HG03342 (cell line): ENCODE measurements around the gene ZNF804B.

Experiments
- ATAC-seq: cut with Tn5 transposase; IDR thresholded peaks from one replicate; pipeline ENCODE4 v1.9.1; 2021; ENCODE audit warnings: mild to moderate bottlenecking, moderate library complexity; ENCODE audit not compliant: unreplicated experiment

The ZNF804B gene

DNA sequence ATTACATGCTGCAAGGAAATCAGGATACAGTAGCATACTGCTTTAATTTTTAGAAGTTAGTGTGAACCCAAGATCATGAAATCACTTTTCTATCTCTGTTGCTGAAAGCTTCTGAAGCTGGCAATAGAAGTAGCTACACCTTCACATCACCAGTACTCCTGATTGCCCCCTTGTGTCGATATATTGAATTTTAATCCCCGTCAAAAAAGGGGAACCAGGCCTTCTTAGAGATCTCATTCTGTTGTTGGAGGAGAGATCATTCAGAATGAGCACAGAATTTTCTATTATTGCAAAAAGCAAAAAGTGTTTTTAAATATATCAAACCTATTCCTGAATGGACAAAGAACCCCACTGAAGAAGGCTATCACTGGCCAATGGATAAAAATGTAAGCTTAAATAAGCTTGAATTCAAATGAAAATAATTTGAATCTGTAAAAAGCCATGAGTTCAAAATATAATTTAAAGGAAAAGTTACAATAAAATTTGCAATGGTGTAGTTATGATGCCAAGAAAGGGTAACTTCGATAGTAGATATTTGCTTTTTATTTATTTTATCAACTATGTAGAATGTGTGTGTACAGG, 75.7 kb downstream of the ZNF804B start:
- ATAC-seq: peak; percentile 93

DNA sequence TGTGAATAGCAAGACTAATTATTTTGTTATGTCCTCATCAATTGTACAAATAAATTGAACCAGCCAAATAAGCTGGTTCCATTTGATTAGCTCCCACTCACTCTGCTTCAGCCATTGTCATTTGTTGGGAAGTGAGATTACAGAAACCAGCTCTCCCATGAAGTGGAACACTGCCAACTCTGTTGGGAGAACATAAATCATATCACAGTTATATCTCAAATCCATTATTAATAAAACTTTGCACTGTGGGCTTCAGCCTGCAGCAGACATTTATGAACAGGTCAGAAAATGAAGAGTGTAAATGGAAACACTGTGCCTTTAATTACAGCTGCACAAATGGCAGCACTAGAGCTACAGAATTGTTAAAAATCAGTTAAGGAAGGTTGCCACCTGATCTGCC, 82.7 kb downstream of the ZNF804B start:
- ATAC-seq: no peak

DNA sequence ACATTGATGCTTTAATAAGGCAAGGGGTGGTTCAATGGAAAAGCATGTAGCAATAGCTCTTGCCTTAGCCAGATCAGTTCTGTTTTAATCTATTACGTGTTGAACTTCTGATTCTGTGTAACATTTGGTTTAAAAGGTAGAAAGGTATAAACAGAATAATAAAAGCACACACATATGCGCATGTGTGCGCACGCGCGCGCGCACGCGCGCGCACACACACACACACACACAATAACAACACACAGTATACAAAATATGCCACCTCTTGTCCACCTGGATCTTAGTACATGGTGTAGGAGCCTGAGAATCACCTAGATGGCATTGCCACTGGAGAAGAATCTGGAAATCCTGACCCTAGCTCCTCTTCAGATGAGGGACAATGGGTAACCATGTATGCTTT, 85.6 kb downstream of the ZNF804B start:
- ATAC-seq: no peak

DNA sequence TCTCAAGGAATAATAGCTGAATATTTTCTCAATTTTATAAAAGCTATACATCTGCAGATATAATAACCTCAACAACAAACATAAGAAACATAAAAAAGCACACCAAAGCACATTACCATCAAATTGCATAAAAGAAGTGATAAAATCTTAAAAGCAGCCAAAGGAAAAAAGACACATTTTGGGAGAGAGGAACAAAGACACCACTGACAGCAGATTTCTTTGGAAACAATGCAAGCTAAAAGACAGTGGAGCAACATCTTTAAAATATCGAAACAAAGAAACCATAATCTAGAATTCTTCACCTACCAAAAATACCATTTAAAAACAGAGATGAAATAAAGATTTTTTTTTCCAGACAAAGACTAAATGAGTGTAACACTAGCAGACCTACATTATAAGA, 91.7 kb downstream of the ZNF804B start:
- ATAC-seq: no peak

DNA sequence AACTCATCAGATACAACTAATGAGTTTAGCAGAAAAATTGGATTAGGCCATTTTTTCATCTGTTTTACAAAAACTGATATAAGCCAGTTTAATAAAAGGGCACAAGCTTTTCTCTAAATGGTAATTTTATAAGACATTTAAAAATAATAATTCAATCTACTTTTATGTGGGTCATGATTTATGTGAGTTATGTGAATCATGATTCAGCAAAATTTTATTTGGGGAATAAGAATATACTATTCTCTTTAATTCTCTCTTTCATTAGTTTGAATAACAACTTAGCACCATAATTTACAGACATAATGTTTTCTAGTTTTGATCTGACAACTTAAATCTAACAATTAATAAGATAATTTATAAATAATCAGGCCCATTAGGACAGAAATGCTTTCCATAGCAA, 99.8 kb downstream of the ZNF804B start:
- ATAC-seq: no peak

DNA sequence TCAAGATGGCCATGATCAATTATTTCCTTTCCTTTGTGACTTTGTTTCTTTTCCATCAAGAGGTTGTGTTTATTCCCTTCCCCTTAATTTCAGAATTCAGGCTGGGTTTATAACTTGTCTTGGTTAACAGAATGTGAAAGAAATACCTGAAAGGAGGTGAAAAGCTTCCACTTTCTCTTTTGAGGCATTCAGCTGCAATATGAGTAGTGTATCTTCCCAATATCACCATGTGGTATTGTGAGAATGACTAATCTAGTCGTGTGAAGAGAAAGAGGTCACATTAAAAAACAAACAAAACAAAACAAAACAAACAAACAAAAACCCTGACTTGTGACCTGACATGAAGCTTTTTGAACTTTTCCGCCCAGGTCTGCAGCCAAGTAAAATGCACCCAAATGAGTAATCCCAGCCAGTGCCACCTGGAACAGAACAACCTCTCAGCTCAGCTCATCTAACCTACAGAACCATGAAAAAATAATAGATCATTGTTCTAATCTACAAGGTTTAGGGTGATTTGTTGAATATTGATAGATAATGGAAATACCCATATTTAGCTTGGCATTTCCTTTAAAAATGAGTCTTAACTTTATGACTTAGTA, 106.9 kb downstream of the ZNF804B start:
- ATAC-seq: peak; percentile 70

DNA sequence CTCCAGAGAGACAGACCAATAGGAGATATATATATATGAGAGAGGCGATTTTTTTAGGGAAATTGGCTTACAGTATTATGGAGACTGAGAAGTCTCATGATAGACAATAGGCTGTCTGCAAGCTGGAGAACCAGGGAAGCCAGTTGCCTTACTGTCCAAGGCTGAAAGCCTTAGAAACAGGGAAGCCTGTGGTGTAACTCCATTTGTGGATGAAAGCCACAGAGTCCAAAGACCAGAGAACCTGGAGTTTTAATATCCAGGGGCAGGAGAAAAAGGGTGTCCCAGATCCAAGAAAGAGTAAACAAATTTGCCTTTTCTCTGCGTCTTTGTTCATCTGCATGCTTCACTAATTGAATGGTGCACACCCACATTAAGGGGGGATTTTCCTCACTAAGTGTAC, 107.7 kb downstream of the ZNF804B start:
- ATAC-seq: no peak

DNA sequence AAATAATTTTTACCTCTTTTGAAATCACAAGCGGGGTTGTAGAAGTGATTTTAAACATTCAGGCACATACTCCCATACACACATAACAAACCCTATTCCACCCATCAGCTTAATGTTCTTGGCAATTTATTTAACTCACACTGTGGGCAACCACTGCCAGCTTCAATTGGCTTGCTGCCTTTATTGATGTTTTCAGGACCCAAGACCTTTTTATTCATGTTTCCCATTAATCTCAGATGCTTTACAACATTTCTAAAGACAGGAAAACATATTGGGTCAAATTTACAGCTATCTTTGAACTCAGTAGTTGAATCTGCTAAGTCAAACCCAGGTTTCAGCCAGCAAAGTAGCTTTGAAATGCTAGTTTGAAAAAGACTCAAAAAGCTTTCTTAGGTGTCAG, 109.0 kb downstream of the ZNF804B start:
- no peak for ATAC-seq

DNA sequence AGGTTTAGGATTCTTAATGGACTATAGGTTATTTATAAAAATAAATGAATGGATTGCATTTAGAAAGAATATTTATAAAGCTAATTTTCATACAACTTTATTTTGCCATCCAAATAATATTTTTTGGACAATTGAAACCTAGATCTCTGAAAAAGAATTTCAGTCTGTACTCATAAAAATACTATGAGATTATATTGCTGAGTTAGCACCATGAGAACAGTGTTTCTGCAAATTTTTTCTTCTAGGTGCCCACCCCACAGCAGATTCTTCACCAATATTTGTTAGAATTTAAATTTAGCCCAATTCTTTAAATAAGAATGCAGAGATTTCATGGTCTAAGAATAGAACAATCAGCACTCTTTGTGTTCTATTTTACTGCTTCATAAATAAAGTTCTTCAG, 121.6 kb downstream of the ZNF804B start:
- no peak for ATAC-seq

DNA sequence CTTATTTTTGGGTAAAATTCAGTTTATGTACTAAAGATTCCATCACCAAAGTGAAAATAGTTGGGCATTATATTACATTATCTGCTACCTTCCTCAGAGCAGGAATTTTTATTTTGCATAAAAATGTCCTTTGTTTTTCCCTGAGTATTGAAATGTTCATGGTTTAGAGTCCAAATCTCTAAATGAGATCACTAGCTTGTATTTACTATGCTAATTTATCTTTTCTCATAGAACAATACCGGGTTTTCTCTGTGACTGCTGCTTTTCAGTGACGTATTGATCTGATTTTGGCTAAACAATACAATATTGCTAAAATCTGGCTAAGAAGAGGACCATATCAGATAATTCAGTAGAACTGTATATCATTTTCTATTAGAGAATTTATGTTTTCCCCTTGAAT, 125.6 kb downstream of the ZNF804B start:
- no peak for ATAC-seq

DNA sequence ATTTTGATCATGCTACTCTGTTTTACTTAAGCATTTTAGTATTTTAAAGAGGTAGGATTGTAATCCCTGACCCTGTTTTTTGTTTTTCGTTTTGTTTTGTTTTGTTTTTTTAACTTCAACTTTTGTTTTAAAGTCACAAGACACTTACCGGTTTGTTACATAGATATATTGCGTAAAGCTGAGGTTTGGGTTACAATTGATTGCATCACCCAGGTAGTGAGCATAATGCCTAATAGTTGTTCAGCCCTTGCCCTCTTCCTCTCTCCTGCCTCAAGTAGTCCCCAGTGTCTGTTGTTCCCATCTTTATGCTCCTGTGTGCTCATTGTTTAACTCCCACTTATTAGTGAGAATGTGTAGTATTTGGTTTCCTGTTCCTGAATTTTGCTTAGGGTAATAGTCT, 129.2 kb downstream of the ZNF804B start:
- ATAC-seq: no peak

DNA sequence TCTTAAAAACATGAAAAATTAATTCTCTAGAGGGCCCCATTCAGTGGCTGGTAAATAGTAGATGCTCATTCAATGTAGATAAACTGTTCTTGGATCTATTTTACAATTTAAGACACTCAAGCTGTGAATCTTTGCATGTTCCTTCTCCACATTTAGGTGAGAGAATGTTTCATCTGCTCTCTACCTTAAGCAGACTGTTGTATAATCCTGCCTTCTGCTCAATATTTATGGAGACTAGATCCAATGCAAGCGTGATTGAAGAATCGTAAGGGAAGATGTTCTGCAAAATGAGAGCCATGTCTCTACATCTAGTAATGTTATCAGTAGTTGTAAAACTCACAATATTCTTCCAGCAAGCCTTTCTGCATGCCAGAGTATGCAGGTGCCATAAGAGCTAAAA, 151.0 kb downstream of the ZNF804B start:
- ATAC-seq: no peak

DNA sequence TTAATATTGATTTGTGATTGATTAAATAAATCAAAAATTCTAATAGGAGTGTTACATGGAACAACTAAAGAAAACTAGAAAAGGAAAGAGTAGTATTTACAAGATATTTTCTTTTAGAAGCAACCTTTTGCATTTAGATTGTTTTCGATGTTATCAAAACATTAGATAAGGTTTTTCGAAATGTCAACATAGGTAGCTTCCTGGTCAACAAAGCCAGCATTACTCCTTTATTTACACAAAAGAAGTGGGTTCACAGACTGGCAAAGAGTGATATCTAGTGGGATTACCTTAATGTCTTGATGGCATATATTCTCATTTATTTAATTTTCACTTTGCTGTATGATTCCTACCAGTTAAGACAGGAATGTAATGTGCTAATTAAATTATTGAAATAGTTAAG, 153.4 kb downstream of the ZNF804B start:
- ATAC-seq: no peak

DNA sequence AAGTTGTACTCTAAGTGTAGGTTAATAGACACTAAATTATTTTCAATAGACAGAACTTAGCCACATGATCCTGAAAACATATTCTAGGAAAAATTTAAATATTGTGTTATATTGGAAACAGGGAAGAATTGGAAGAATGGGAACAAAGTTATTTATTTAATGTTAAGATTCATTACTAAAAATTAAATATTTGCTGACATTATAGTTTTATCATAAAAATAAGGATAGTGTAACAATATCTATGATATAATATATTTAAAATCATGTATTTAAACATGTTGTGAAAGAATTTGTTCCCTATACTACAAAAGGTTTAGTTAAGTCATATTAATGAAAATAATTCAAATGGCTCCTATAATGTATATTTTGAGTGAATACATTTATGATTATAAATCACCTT, 156.1 kb downstream of the ZNF804B start:
- ATAC-seq: no peak

DNA sequence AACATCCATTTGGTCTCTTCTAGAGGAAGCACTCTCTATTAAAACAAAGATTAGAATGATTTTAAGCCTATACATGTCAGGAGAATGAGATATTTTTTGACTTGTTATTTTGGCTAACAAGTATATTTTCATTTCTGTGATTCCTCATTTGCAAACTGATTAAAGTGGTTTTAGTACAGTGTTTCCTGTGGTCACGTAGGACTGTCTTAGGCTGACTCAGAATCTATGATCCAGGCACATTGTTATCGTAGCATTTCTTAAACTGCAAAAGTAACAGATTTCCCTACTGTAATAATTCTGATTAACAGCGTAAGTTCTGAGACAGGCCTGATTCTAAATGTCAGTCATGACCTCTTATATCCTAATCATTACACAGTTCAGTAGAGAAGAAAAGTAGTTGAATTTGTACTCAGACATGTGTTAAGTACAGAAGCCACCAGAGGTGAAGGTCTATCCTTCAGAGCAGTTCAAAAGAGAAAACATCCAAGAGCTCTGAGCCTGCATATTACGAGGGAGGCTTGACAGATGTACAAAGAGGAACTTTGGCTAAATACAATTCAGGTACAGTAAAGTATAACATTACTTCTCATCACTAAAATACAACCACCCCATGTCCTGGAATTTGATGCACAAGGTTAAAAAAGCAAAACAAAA, 160.1 kb downstream of the ZNF804B start:
- no peak for ATAC-seq

DNA sequence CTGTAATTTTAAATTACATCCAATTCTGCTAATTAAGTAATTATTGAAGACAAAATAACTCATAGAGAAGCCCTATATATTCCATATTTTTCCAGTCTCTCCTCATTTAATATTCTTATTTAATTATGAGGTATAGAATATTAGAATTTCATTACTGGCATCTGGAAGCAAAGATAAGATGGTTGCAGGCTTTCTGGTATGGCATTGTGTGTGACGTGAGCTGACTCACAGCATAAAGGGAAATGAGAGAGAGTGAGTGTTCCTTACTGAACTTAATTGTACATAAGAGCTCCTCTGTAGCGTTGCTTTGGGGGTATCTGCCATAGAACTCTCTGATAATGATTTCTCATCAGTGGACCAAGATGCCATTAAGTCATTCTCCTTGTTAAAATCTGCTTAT, 163.4 kb downstream of the ZNF804B start:
- ATAC-seq: no peak

DNA sequence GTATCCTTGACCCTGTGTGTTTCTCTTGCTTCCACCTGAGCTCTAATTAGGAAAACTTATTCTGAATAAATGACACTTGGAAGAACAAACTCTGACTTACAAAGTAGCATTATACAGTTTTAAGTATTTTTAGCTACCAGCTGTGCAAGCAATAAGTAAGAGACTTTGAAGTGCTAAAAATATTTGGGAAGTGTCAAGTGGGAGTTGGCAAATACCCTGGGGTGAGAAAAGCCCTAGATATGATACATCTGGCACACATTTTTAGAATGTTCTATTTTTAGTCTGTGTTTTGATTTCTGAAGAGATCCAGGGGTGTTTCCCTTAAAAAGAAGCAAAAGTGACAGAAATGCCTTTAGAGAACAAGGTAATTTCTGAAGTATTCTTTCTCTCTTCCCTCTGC, 168.8 kb downstream of the ZNF804B start:
- no peak for ATAC-seq

DNA sequence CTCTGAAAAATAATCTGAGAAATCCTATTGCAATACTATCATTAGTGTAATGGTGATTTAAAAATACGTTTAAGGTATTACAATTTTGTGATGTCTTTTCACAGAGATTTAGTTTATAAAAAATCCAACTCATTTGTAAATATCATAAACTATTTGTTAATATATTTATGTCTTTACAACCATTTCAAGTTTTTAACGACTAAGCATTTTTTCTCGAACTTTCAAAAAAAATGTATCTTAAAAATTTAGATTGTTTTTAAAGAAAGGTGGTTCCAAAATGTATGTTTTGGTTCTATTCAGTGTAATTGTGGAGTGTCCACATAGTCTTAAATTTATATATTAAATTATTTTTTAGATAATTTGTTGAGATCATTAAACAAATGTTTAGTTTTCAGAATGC, 170.2 kb downstream of the ZNF804B start:
- no peak for ATAC-seq

DNA sequence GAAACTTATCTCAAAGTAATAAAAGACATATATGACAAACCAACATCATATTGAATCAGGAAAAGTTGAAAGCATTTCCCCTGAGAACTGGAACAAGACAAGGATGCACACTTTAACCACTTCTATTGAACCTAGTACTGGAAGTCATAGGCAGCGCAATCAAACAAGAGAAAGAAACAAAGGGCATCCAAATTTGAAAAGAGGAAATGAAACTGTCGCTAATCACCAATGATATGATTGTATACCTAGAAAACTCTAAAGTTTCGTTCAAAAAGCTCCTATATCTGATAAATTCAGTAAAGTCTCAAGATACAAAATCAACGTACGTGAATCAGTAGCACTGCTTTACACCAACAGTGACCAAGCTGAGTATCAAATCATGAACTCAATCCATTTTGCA, 173.8 kb downstream of the ZNF804B start:
- ATAC-seq: no peak

DNA sequence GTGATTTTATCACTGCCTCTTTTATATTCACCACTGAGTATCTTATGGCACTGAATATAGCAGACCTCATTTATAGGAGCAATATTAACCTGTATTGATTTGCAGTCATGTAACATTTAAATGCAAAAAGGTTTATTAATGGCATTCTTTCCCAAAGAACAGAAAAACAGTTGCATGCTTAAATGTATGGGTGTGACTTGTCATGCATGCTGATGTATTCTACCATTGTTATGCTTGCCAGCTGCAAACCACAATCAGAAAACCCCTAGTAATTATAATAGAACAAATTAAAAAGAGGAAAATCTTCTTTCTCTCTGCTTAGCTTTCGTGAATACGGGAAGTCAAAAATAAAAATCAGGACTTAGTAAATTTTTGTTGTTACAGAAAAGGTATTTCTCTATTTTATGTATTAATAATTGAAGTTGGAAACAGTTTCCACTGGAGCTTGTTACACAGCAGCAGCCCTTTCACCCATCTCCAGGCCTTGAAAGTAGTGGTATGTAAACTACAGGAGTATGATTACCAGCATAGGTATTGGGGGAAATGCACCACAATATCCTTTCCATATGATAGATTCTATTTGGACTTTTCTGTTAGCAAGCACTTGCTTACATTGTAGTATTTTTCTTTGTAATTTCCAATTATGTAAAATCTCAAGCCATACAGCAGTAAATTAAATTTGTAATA, 183.5 kb downstream of the ZNF804B start:
- ATAC-seq: no peak

DNA sequence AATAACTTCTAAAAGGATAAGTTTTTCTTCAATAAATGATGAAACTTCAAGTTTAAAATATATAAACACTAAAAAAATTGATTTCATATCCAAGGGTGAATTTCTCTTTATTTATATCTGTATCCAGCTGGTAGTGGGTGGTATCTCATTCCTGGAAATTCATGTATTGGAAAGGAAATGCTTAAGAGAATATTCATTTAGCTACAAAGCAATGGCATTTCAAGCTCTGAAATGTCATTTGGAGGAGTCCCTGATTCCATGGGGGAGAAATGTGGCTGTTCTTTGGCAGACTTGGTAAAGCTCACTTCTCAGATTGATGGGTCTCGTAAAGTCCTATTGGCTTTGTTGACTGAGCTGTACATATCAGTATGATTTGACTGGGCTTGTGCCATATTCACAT, 192.3 kb downstream of the ZNF804B start:
- ATAC-seq: no peak

DNA sequence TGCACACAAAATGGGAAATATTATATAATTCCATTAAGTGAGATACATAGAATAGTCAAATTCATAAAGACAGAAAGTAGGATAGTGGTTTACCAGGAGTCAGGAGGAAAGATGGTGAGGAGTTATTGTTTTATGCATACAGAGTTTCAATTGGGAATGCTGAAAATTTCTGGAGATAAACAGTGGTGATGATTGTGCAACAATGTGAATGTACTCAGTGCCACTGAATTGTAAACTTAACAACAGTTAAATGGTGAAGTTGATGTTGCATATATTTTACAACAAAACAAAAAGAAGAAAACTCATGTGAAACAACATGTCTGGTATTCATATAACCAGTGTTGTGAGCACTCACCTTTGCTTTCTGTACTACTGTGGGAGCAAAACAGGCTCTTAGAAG, 204.9 kb downstream of the ZNF804B start:
- no peak for ATAC-seq
